ENCODE measurements around the gene AMOT. TPM values are rescaled to one million over a fixed set of nuclear protein-coding genes. Genes with fewer than 3 reads are reported as not detected.
A peak's percentile ranks its signal among the peaks of the same experiment; 100 is the strongest.

The AMOT gene
- total RNA-seq, 2 experiments from 2014 or later, result 0.69 to 0.79 TPM

GRCh38 chrX:112851806-112852205 is 11.2 kb upstream of the AMOT start:
- CTCF ChIA-PET, result interaction anchor here (0.6 to 0.7 kb wide), 2 partner anchors 17 to 27 kb away, joined by 3 to 5 read pairs; no protein-coding TSS in a partner anchor
- H3K4me3 Mint-ChIP-seq, result no peak overlapping the region

GRCh38 chrX:112851161-112851779 is 10.6 kb upstream of the AMOT start:
- CTCF ChIA-PET, result interaction anchor here (0.6 to 0.7 kb wide), 2 partner anchors 18 to 26 kb away, joined by 3 to 5 read pairs; no protein-coding TSS in a partner anchor
- POLR2A ChIA-PET, result interaction anchor here (0.6 kb wide), 1 partner anchor 995 kb away, joined by 4 read pairs; no protein-coding TSS in a partner anchor
- Mint-ChIP-seq H3K27ac (no peak overlapping the region), H3K36me3 (ENCODE audit: low read depth) (no peaks in the 10 kb centered on the region), H3K4me3 (no peak overlapping the region), H3K27me3 (peaks cover 4% of the 10 kb centered on the region), H3K4me1 (peaks cover 25% of the 10 kb centered on the region), H3K9me3 (no peaks in the 10 kb centered on the region)
- no peak for DNase-seq

More at GRCh38 chrX:112851806-112852205, 11.2 kb upstream of the AMOT start:
- DNase-seq, result no peak
- no peaks in the 10 kb centered on the region for H3K36me3 Mint-ChIP-seq (ENCODE audit: low read depth)
- POLR2A ChIA-PET, result interaction anchor here (0.6 kb wide), 1 partner anchor 996 kb away, joined by 4 read pairs; no protein-coding TSS in a partner anchor
- peaks cover 4% of the 10 kb centered on the region for H3K27me3 Mint-ChIP-seq
- H3K27ac Mint-ChIP-seq, result no peak overlapping the region
- peaks cover 25% of the 10 kb centered on the region for H3K4me1 Mint-ChIP-seq
- no peaks in the 10 kb centered on the region for H3K9me3 Mint-ChIP-seq

GRCh38 chrX:112849016-112849415 is 8.4 kb upstream of the AMOT start:
- ChIA-PET POLR2A (no interaction called here), CTCF (no interaction called here)
- Mint-ChIP-seq H3K27me3 (peaks cover 4% of the 10 kb centered on the region), H3K9me3 (no peaks in the 10 kb centered on the region), H3K27ac (no peak overlapping the region), H3K36me3 (ENCODE audit: low read depth) (no peaks in the 10 kb centered on the region), H3K4me3 (no peak overlapping the region), H3K4me1 (peaks cover 33% of the 10 kb centered on the region)
- DNase-seq, result no peak

GRCh38 chrX:112846782-112847181 is 6.2 kb upstream of the AMOT start:
- Mint-ChIP-seq H3K27me3 (no peaks in the 10 kb centered on the region), H3K36me3 (ENCODE audit: low read depth) (no peaks in the 10 kb centered on the region), H3K4me1 (peaks cover 40% of the 10 kb centered on the region), H3K27ac (no peak overlapping the region), H3K4me3 (no peak overlapping the region), H3K9me3 (no peaks in the 10 kb centered on the region)
- ChIA-PET POLR2A (no interaction called here), CTCF (interaction anchor here (1.4 kb wide), 1 partner anchor 10 kb away, joined by 3 read pairs; no protein-coding TSS in a partner anchor)
- DNase-seq, result no peak

GRCh38 chrX:112846187-112846586 is 5.6 kb upstream of the AMOT start:
- H3K27ac Mint-ChIP-seq, result no peak overlapping the region
- H3K36me3 Mint-ChIP-seq (ENCODE audit: low read depth), result no peaks in the 10 kb centered on the region
- H3K4me1 Mint-ChIP-seq, result peaks cover 34% of the 10 kb centered on the region
- CTCF ChIA-PET, result no interaction called here
- no peak for DNase-seq
- H3K27me3 Mint-ChIP-seq, result no peaks in the 10 kb centered on the region
- POLR2A ChIA-PET, result no interaction called here
- no peaks in the 10 kb centered on the region for H3K9me3 Mint-ChIP-seq
- no peak overlapping the region for H3K4me3 Mint-ChIP-seq

- CTCF ChIA-PET, result interaction anchor here (1.2 kb wide), 1 partner anchor 9 kb away, joined by 4 read pairs; no protein-coding TSS in a partner anchor
- DNase-seq, result no peak
- peaks cover 26% of the 10 kb centered on the region for H3K4me1 Mint-ChIP-seq
- H3K36me3 Mint-ChIP-seq (ENCODE audit: low read depth), result no peaks in the 10 kb centered on the region
- H3K27me3 Mint-ChIP-seq, result peaks cover 7% of the 10 kb centered on the region
- POLR2A ChIA-PET, result no interaction called here
- H3K27ac Mint-ChIP-seq, result no peak overlapping the region
- no peak overlapping the region for H3K4me3 Mint-ChIP-seq
- H3K9me3 Mint-ChIP-seq, result no peaks in the 10 kb centered on the region
Measured at GRCh38 chrX:112844250-112844649, 3.6 kb upstream of the AMOT start.

- peaks cover 7% of the 10 kb centered on the region for H3K27me3 Mint-ChIP-seq
- peak overlapping the region; percentile 25 for H3K27ac Mint-ChIP-seq
- POLR2A ChIA-PET, result no interaction called here
- CTCF ChIA-PET, result no interaction called here
- H3K9me3 Mint-ChIP-seq, result no peaks in the 10 kb centered on the region
- no peak for DNase-seq
- H3K36me3 Mint-ChIP-seq (ENCODE audit: low read depth), result no peaks in the 10 kb centered on the region
- H3K4me3 Mint-ChIP-seq, result peak overlapping the region; percentile 81
- H3K4me1 Mint-ChIP-seq, result peaks cover 21% of the 10 kb centered on the region
Measured at GRCh38 chrX:112841820-112842157, 1.2 kb upstream of the AMOT start.

- H3K27ac Mint-ChIP-seq, result peak overlapping the region; percentile 66
- ChIA-PET POLR2A (no interaction called here), CTCF (no interaction called here)
- H3K4me1 Mint-ChIP-seq, result peaks cover 21% of the 10 kb centered on the region
- H3K36me3 Mint-ChIP-seq (ENCODE audit: low read depth), result no peaks in the 10 kb centered on the region
- peak overlapping the region; percentile 81 for H3K4me3 Mint-ChIP-seq
- H3K9me3 Mint-ChIP-seq, result no peaks in the 10 kb centered on the region
- DNase-seq, result peak; percentile 72
- H3K27me3 Mint-ChIP-seq, result peaks cover 7% of the 10 kb centered on the region
Measured at GRCh38 chrX:112841114-112841819, 636 bp upstream of the AMOT start.

- Mint-ChIP-seq H3K9me3 (no peaks in the 10 kb centered on the region), H3K4me1 (peaks cover 19% of the 10 kb centered on the region), H3K27me3 (peaks cover 7% of the 10 kb centered on the region), H3K27ac (peak overlapping the region; percentile 80), H3K36me3 (ENCODE audit: low read depth) (no peaks in the 10 kb centered on the region), H3K4me3 (peak overlapping the region; percentile 81)
- no peak for DNase-seq
- POLR2A ChIA-PET, result no interaction called here
- CTCF ChIA-PET, result no interaction called here
Measured at GRCh38 chrX:112839856-112840255, 775 bp downstream of the AMOT start.

GRCh38 chrX:112837531-112837930 is 3.1 kb downstream of the AMOT start:
- Mint-ChIP-seq H3K4me1 (peaks cover 8% of the 10 kb centered on the region), H3K27ac (no peak overlapping the region), H3K36me3 (ENCODE audit: low read depth) (no peaks in the 10 kb centered on the region), H3K4me3 (no peak overlapping the region), H3K27me3 (peaks cover 7% of the 10 kb centered on the region), H3K9me3 (no peaks in the 10 kb centered on the region)
- no peak for DNase-seq
- CTCF ChIA-PET, result no interaction called here
- POLR2A ChIA-PET, result no interaction called here

GRCh38 chrX:112835019-112835418 is 5.6 kb downstream of the AMOT start:
- ChIA-PET CTCF (no interaction called here), POLR2A (no interaction called here)
- Mint-ChIP-seq H3K9me3 (no peaks in the 10 kb centered on the region), H3K36me3 (ENCODE audit: low read depth) (no peaks in the 10 kb centered on the region), H3K27me3 (peaks cover 4% of the 10 kb centered on the region), H3K4me1 (peaks cover under 1% of the 10 kb centered on the region), H3K4me3 (no peak overlapping the region), H3K27ac (no peak overlapping the region)
- no peak for DNase-seq

GRCh38 chrX:112834031-112834845 is 6.4 kb downstream of the AMOT start:
- DNase-seq, result no peak
- H3K27me3 Mint-ChIP-seq, result no peaks in the 10 kb centered on the region
- no peaks in the 10 kb centered on the region for H3K36me3 Mint-ChIP-seq (ENCODE audit: low read depth)
- ChIA-PET CTCF (no interaction called here), POLR2A (no interaction called here)
- no peaks in the 10 kb centered on the region for H3K9me3 Mint-ChIP-seq
- no peak overlapping the region for H3K4me3 Mint-ChIP-seq
- no peak overlapping the region for H3K27ac Mint-ChIP-seq
- no peaks in the 10 kb centered on the region for H3K4me1 Mint-ChIP-seq

GRCh38 chrX:112832481-112833095 is 8.0 kb downstream of the AMOT start:
- no peak overlapping the region for H3K27ac Mint-ChIP-seq
- no peaks in the 10 kb centered on the region for H3K27me3 Mint-ChIP-seq
- no peaks in the 10 kb centered on the region for H3K9me3 Mint-ChIP-seq
- no peaks in the 10 kb centered on the region for H3K36me3 Mint-ChIP-seq (ENCODE audit: low read depth)
- DNase-seq, result no peak
- H3K4me1 Mint-ChIP-seq, result no peaks in the 10 kb centered on the region
- ChIA-PET CTCF (interaction anchor here (0.5 kb wide), 1 partner anchor 168 kb away, joined by 4 read pairs; no protein-coding TSS in a partner anchor), POLR2A (no interaction called here)
- H3K4me3 Mint-ChIP-seq, result no peak overlapping the region
